ENCODE results near the gene SMIM24. TPM values are rescaled to one million over a fixed set of nuclear protein-coding genes. Genes with fewer than 3 reads are reported as not detected.

The SMIM24 gene
- total RNA-seq, 2 donors from 2014 or later, result not detected

DNA sequence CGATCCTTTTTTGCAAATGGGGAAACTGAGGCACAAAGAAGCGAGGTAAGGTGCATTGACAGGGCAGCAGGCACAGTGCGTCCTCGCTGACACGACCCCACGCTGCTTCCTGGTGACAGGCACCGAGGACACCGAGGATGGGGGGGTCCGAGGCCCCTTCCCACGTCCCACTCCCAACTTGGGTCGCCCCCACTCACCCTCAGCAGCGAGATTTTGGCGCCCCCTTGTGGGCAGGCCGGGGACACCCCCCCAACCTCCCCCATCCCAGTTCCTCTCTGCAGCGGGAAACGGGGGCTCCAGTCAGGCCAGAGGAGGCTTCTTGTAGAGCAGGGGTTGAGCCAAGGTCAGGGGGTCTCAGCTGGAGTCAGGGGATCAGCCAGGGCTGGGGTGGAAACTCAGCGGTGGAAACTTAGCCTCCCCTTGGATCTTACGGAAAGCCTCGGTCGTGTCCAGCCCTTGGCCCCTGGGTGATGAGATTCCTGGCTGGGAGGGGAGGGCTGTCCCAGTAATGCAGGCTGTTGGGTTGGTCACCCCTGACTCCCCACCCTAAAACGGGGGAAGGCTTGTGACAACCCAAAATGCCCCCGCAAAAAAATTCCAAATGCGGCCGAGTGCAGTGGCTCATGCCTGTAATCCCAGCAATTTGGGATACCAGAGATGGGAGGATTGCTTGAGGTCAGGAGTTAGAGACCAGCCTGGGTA lies 8.2 kb downstream of the SMIM24 start:
- WGBS, 2 experiments (ENCODE audit: insufficient coverage in 1 of 2, insufficient read length in 1 of 2), result 45 to 61% methylated on average over 7 to 20 of the region's 24 CpGs
- Histone ChIP-seq H3K27ac (ENCODE audit: low read depth, low read length) (no peak overlapping the region), H3K4me3 (ENCODE audit: low read length) (no peak overlapping the region), H3K27me3 (ENCODE audit: control insufficient read depth, insufficient read depth, low read length, poor library complexity, severe bottlenecking) (peaks cover 21% of the 10 kb centered on the region), H3K36me3 (ENCODE audit: control insufficient read depth, insufficient read depth, low read length) (no peaks in the 10 kb centered on the region), H3K9ac (ENCODE audit: extremely low read depth, low read length, poor library complexity, severe bottlenecking) (no peak overlapping the region), H3K9me3 (ENCODE audit: control insufficient read depth, low read length) (no peaks in the 10 kb centered on the region), H3K4me1 (ENCODE audit: control insufficient read depth, insufficient read depth, low read length) (no peaks in the 10 kb centered on the region)
- TF ChIP-seq, protein P1, sequence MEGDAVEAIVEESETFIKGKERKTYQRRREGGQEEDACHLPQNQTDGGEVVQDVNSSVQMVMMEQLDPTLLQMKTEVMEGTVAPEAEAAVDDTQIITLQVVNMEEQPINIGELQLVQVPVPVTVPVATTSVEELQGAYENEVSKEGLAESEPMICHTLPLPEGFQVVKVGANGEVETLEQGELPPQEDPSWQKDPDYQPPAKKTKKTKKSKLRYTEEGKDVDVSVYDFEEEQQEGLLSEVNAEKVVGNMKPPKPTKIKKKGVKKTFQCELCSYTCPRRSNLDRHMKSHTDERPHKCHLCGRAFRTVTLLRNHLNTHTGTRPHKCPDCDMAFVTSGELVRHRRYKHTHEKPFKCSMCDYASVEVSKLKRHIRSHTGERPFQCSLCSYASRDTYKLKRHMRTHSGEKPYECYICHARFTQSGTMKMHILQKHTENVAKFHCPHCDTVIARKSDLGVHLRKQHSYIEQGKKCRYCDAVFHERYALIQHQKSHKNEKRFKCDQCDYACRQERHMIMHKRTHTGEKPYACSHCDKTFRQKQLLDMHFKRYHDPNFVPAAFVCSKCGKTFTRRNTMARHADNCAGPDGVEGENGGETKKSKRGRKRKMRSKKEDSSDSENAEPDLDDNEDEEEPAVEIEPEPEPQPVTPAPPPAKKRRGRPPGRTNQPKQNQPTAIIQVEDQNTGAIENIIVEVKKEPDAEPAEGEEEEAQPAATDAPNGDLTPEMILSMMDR (conservative IDR thresholded peaks at IDR 0.05), result peak; percentile 90
- Mint-ChIP-seq H3K36me3 (ENCODE audit: low read depth) (no peaks in the 10 kb centered on the region), H3K4me1 (no peaks in the 10 kb centered on the region), H3K9me3 (peaks cover 12% of the 10 kb centered on the region), H3K27ac (no peak overlapping the region), H3K27me3 (ENCODE audit: insufficient read depth) (peaks cover 29% of the 10 kb centered on the region), H3K4me3 (no peak overlapping the region)
- DNase-seq, result peak; percentile 80

DNA sequence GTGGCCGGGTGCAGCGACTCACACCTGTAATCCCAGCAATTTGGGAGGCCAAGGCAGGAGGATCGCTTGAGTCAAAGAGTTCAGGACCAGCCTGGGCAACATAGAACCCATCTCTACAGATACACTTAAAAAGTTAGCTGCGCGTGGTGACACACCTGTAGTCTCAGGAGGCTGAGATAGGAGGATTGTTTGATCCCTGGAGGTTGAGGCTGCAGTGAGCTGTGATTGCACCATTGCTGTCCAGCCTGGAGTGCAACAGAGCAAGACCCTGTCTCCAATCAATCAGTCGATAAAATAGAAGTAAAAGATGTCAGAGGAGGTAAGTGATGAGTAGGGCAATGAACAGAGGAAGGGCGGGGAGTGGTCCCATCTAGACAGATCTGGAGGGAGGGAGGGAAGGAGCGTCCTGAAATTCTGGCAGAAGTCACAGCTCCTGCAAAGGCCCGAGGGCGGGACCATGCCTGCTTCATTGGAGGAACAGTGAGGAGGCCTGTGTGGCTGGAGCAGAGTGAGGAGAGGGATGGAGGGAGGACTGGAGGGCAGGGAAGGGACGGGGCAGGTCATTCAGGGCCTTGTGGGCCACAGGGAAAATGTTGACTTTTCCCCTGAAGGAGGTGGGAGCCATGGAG lies 9.7 kb downstream of the SMIM24 start:
- no peak overlapping the region for H3K9ac ChIP-seq (ENCODE audit: extremely low read depth, low read length, poor library complexity, severe bottlenecking)
- H3K27me3 ChIP-seq (ENCODE audit: control insufficient read depth, insufficient read depth, low read length, poor library complexity, severe bottlenecking), result peaks cover 17% of the 10 kb centered on the region
- Mint-ChIP-seq H3K27ac (no peak overlapping the region), H3K36me3 (ENCODE audit: low read depth) (no peaks in the 10 kb centered on the region), H3K9me3 (peaks cover 12% of the 10 kb centered on the region), H3K4me1 (no peaks in the 10 kb centered on the region), H3K27me3 (ENCODE audit: insufficient read depth) (peaks cover 36% of the 10 kb centered on the region), H3K4me3 (no peak overlapping the region)
- H3K9me3 ChIP-seq (ENCODE audit: control insufficient read depth, low read length), result no peaks in the 10 kb centered on the region
- DNase-seq, result peak; percentile 40
- no peaks in the 10 kb centered on the region for H3K4me1 ChIP-seq (ENCODE audit: control insufficient read depth, insufficient read depth, low read length)
- no peaks in the 10 kb centered on the region for H3K36me3 ChIP-seq (ENCODE audit: control insufficient read depth, insufficient read depth, low read length)
- 74 to 86% methylated on average over 9 to 11 of the region's 11 CpGs for WGBS, 2 experiments (ENCODE audit: insufficient coverage in 1 of 2, insufficient read length in 1 of 2)
- no peak overlapping the region for H3K27ac ChIP-seq (ENCODE audit: low read depth, low read length)
- TF ChIP-seq, protein P1 (conservative IDR thresholded peaks at IDR 0.05), result no peak
- no peak overlapping the region for H3K4me3 ChIP-seq (ENCODE audit: low read length)

DNA sequence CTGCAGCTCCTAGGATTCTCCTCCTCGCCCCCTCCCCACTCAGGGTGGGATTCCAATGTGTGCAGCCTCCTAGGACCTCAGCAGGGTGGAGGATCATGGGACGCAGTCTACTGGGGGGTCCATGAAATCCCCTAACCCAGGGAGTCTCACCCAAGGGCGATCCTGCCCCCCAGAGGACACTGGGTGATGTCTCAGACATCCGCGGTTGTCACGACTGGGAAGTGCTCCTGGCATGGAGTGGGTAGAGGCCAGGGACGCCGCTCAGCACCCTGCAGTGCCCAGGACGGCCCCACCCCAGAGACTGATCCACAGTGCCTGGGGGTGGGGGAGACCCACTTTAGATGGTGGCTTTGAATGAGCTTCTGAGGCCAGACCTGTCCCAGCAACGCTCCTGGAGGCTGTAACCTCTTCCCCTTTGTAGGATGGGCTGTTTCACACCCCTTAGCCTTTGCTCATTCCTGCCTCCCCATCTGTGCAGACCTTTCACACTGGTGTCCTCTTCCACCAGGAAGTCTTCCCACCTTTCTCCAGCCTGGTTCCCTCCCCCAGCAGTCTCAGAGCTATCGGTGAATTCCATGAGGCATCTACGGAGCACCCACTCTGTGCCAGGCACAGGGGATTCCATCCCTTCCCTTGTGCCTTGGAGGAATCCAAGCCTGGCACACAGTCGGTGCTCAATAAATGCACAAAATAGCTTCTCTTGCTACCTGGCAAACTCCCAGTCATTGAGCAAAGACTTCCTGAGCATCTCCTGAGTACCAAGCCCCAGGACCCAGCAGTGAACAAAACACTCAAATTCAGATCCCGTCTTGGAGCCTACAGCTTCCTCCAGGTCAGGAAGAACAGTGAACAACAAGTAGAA lies 10.5 kb downstream of the SMIM24 start:
- Mint-ChIP-seq H3K36me3 (ENCODE audit: low read depth) (no peaks in the 10 kb centered on the region), H3K4me3 (no peak overlapping the region), H3K9me3 (peaks cover 12% of the 10 kb centered on the region), H3K27ac (no peak overlapping the region), H3K4me1 (peaks cover 2% of the 10 kb centered on the region), H3K27me3 (ENCODE audit: insufficient read depth) (peaks cover 39% of the 10 kb centered on the region)
- Histone ChIP-seq H3K9me3 (ENCODE audit: control insufficient read depth, low read length) (no peaks in the 10 kb centered on the region), H3K27ac (ENCODE audit: low read depth, low read length) (no peak overlapping the region), H3K9ac (ENCODE audit: extremely low read depth, low read length, poor library complexity, severe bottlenecking) (no peak overlapping the region), H3K36me3 (ENCODE audit: control insufficient read depth, insufficient read depth, low read length) (no peaks in the 10 kb centered on the region), H3K27me3 (ENCODE audit: control insufficient read depth, insufficient read depth, low read length, poor library complexity, severe bottlenecking) (peaks cover 10% of the 10 kb centered on the region), H3K4me1 (ENCODE audit: control insufficient read depth, insufficient read depth, low read length) (no peaks in the 10 kb centered on the region), H3K4me3 (ENCODE audit: low read length) (no peak overlapping the region)
- peak; percentile 38 for DNase-seq
- 60 to 90% methylated on average over 5 to 14 of the region's 14 CpGs for WGBS, 2 experiments (ENCODE audit: insufficient coverage in 1 of 2, insufficient read length in 1 of 2)
- TF ChIP-seq, protein P1 (conservative IDR thresholded peaks at IDR 0.05), result peak; percentile 14
